LHCN-M2 (cell line): ENCODE measurements around the gene ZMIZ1. TPM values are rescaled to one million over a fixed set of nuclear protein-coding genes. Genes with fewer than 3 reads are reported as not detected.

Source experiments
- DNase-seq: peaks from one replicate; pipeline ENCODE4 v3.0.0-alpha.2; 2012; ENCODE audit warnings: low read depth
- total RNA-seq: library from RNA; depleted of rRNA; stranded (reverse); fragments of >200 nt; gene quantifications from 2 replicates; pipeline ENCODE4 v1.2.3, GENCODE V29; 2014

Gene ZMIZ1
- total RNA-seq, 1 experiment from 2014 or later, result 12.5 TPM

- DNase-seq, result no peak
Measured at GRCh38 chr10:79167537-79167936, 98.8 kb downstream of the ZMIZ1 start.

- DNase-seq, result no peak
Measured at GRCh38 chr10:79168210-79168609, 99.4 kb downstream of the ZMIZ1 start.

GRCh38 chr10:79170226-79170752, 101.5 kb downstream of the ZMIZ1 start:
- no peak for DNase-seq

GRCh38 chr10:79170993-79171392, 102.2 kb downstream of the ZMIZ1 start:
- no peak for DNase-seq

- no peak for DNase-seq
Measured at GRCh38 chr10:79171504-79171903, 102.7 kb downstream of the ZMIZ1 start.

- DNase-seq, result no peak
Measured at GRCh38 chr10:79172881-79173280, 104.1 kb downstream of the ZMIZ1 start.

- no peak for DNase-seq
Measured at GRCh38 chr10:79173582-79174262, 105.0 kb downstream of the ZMIZ1 start.

- DNase-seq, result no peak
Measured at GRCh38 chr10:79176052-79176501, 107.3 kb downstream of the ZMIZ1 start.

GRCh38 chr10:79176949-79177602, 108.3 kb downstream of the ZMIZ1 start:
- no peak for DNase-seq

- no peak for DNase-seq
Measured at GRCh38 chr10:79178070-79178576, 109.4 kb downstream of the ZMIZ1 start.

- DNase-seq, result peak; percentile 87
Measured at GRCh38 chr10:79178614-79179163, 109.9 kb downstream of the ZMIZ1 start.

GRCh38 chr10:79179164-79179956, 110.6 kb downstream of the ZMIZ1 start:
- DNase-seq, result no peak

- DNase-seq, result no peak
Measured at GRCh38 chr10:79179957-79180309, 111.2 kb downstream of the ZMIZ1 start.

- no peak for DNase-seq
Measured at GRCh38 chr10:79180414-79181221, 111.9 kb downstream of the ZMIZ1 start.

GRCh38 chr10:79181227-79181626, 112.5 kb downstream of the ZMIZ1 start:
- DNase-seq, result no peak

- no peak for DNase-seq
Measured at GRCh38 chr10:79181698-79182521, 113.1 kb downstream of the ZMIZ1 start.

GRCh38 chr10:79182781-79183467, 114.2 kb downstream of the ZMIZ1 start:
- DNase-seq, result no peak

GRCh38 chr10:79183468-79183865, 114.7 kb downstream of the ZMIZ1 start:
- no peak for DNase-seq

GRCh38 chr10:79184145-79184625, 115.4 kb downstream of the ZMIZ1 start:
- DNase-seq, result peak; percentile 86
